ENCODE measurements around the gene ADAM17.
"Not testable (repeated sequence)": the region's sequence is repeated elsewhere in the genome, so short reads cannot be mapped to it uniquely, and the experiment has no call there.

The ADAM17 gene

DNA sequence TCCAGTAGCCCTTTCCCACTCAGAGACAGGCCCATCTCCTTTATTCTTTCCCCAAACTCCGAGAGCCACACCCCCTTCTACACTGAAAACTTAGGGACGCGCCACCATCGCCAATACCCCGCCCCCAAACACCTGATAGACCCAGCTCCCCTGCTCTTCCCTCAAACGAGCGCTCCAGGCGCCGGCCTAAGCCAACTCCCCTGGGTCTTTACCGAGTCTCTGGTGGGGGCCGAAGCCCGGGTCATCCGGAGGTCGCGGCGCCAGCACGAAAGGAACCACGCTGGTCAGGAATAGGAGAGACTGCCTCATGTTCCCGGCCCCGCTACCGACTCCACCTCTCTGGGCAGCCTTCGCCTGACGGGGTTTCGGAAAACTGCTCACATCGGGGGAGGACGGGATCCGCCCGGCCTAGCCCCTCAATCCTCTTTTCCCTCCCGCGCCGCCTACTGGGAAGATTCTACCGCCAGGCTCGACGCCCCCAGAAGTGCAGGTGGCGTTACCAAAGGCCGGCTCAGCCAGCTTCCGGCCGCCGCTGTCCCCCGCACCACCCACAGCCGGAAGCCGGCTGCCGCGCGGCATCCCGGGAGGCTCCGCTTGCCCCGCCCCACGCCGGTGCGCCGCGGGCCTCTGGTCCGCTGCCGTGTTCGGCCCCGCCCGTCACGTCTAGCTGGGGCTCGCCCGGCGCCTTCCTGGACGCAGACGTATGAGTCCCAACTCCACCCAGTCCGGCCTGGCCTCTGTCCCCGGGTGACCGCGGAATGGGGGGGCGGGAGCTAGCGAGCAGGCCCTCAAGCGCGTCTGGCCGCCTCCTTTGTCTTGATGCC lies at the start of gene ADAM17:
Gene ADAM17 (minus strand): TSS at position 534 of the 824 bp plus-strand sequence. CDS start 225 bp downstream, at position 309.
- peak; percentile 86 for DNase-seq (ENCODE audit: low spot score)

DNA sequence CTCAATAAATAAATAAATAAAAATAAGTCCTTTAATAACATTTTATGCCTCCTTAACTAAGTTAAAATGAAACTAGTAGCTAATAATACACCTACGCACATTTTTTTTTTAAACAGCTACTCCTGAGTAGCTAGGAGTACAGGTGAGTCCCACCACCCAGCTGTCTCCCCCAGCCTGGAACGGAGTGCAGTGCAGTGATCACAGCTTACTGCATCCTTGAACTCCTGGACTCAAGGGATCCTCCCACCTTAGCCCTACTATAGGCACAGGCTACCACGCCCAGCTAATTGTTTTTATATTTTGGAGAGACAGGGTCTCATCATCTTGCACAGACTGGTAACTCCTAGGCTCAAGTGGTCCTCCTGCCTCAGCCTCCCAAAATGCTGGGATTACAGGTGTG lies 46.8 kb upstream of the ADAM17 start:
- DNase-seq (ENCODE audit: low spot score), result no peak

DNA sequence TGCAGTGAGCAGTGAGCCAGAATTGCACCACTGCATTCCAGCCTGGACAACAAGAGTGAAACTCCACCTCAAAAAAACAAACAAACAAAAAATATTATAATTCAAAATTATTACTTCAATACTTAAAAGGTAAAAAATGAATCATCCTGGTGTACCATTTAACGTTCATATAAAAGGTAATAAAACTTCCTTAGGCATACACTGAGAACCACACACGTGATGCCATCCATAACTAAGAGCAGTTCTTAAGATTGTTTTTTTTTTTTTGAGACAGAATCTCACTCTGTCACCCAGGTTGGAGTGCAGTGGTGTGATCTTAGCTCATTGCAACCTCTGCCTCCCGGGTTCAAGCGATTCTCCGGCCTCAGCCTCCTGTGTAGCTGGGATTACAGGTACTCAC lies 45.8 kb upstream of the ADAM17 start:
- DNase-seq (ENCODE audit: low spot score), result no peak

DNA sequence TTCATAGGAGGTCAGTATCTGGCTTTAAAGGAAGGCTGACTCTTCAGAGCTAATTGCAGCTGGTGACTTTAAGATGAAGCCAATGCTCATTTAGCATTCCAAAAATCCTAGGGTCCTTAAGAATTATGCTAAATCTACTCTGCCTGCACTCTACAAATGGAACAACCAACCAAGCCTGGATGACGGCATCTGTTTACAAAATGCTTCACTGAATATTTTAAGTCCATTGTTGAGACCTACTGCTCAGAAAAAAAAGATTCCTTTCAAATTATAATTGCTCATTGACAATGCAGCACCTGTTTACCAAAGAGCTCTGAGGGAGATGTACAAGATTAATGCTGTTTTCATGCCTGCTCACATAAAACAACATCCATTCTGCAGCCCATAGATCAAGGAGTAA lies 43.8 kb upstream of the ADAM17 start:
- no peak for DNase-seq (ENCODE audit: low spot score)

DNA sequence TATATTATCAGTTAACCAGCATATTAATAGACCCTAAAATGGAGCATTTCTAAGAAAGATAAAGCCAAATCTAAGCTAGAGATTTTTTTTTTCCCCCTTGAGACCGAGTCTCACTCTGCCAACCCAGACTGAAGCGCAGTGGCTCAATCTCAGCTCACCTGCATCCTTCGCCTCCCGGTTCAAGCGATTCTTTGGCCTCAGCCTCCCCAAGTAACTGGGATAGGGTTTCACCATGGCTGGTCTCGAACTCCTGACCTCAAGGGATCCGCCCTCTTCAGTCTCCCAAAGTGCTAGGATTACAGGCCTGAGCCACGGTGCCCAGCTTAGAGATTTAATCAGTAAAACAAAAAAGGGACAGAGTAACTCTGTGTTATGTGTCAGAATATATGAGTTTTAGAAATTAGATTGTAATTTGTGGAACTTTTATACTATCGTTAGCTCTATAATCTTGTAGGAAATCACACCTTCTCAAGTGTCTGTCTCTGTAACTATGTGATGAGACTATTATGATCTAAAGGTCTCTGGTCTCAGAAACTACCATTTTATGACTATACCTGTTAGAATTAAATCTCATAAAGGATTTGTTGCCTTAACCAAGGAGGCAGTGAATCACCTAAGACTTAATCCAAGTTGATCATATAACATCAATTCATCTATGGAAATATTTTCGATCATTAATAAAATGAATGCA lies 41.1 kb upstream of the ADAM17 start:
- no peak for DNase-seq (ENCODE audit: low spot score)

DNA sequence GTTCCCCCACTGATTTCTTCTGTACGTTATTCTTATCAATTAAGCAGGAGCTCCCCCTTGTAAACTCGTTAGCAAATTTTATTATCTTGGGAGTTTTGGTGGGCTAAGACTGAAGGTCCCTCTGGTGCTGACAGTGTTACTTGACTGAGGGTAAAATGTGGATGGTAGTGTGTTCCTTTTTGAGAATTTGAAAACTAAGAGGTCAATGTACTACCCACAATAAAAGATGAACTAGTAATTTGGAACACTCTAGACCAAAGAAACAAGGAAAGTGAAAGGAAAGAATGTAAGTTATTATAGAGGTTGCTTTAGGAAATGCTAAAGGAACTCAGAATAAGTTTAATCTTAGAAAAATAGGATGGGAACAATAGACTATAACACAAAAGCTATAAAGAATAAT lies 40.1 kb upstream of the ADAM17 start:
- no peak for DNase-seq (ENCODE audit: low spot score)

DNA sequence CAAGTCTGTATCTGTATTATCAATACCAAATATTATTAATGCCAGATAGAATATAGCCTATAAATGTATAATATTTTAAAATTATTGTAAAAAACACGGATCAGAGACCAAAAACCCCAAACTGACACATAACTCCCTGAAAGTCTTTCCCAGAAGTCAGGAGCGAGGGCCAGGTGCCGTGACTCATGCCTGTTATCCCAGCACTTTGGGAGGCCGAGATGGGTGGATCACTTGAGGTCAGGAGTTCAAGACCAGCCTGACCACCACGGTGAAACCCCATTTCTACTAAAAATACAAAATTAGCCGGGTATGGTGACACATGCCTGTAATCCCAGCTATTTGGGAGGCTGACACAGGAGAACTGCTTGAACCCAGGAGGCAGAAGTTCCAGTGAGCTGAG lies 39.6 kb upstream of the ADAM17 start:
- DNase-seq (ENCODE audit: low spot score), result not testable (repeated sequence)

DNA sequence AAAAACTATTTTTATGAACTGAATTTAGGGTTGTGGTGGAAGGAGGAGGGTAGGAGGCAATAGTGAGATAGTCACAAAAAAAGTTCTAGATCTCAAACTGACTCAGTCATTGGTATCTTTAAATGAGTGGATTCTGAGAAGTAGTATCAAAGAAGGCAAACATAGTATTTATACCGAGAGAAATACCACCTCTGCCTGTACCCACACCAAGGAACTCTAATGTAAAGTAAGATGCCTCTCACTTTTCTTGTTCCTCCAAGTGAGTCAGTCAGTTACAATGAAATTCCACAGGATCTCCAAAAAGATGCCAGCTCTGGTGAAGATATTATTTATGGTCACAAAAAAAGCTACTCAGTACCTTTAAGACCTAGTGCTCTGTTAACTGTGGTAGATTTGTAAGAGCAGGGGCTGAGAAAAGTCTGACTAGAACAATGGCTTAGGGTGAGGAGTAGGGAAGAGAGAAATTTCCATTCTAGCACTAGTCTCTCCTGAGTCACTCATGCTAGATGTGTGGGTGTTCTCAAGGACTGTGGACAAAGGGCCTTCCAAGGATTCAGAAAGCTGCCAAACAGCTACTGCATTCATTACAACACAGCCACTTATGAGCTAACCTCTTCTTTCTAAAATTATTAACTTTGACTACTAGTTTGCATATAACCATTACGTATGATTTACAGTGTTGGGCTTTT lies 38.9 kb upstream of the ADAM17 start:
- no peak for DNase-seq (ENCODE audit: low spot score)

DNA sequence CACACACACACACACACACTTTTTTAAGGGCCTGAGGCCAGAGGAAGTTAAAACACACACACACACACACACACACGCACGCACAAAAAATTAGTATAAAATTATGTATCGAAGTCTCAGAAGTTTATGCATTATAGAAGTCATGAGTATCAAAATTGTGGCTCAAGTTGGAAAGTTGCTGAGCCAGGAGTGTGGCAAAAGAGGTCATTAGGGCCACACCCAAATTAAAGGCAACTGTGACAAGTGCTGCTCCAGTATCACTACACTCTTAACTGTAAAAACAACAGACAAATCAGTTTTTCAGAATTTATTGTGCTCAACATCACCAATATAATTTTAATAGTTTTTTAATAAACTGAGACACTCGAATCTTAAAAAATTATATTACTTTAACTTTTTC lies 38.3 kb upstream of the ADAM17 start:
- no peak for DNase-seq (ENCODE audit: low spot score)

DNA sequence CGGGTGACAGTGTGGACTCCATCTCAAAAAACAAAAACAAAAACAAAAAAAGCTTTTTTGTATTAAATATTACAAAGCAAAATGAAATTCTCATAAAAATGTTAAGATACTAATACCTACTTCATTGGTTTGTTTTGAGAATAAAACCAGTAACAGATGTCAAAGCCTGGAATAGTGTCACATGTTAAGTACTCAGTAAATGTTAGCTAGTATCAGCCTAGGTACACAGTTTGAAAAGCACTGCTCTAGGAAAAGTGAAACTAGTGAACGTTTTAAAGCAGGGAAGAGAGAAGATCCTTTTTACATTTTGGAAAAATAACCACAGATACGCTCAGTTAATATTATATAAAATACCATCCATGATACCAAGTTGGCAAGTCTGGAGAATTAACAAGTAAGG lies 37.1 kb upstream of the ADAM17 start:
- no peak for DNase-seq (ENCODE audit: low spot score)

DNA sequence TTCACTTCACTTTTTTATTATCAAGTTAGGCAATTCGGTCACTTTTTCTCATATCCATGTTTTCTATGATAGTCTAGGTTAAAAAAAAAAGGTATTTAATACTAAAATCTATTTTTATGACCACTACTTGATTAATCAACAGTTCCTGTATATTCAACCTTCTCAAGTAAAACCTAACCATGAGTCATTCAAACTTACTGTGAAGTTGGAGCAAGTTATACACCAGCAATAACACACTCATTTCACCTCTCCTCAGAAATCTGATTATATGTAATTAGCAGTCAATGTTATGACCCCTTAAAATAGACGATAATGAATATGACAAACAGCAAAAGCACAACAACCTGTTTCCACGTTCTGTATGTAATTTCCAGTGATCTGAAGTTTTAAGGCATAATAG lies 35.0 kb upstream of the ADAM17 start:
- DNase-seq (ENCODE audit: low spot score), result no peak

DNA sequence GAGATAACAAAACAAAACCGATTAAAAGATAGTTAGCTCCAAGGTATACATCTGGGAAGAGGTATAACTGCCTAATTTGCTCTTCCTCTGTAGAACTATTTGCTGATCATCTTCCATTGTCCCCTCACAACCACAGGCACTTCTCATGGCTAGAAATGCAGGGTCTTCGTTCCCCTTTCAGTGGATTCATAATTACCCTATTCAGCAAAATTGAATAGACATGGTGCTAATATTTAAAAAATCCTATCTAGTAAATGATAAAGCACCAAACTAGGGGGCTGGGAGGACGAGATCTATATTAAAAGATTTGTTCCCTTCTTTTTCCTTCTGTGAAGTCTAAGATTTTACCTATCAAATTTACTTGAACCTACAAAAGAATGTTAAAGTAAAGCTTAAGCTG lies 30.8 kb upstream of the ADAM17 start:
- DNase-seq (ENCODE audit: low spot score), result no peak

DNA sequence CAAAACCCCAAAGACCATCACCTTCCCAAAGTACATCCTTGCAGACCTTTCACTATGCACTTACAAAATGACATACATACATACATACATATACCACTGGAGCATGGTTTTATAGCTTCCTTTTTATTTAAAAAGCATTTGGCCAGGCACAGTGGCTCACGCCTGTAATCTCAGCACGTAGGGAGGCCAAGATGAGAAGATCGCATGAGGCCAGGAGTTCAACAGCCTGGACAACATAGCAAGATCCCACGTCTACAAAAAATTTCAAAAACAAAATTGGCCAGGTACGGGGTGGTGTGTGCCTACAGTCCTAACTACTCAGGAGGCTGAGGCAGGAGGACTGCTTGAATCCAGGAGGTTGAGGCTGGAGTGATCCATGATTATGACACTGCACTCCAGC lies 29.9 kb upstream of the ADAM17 start:
- DNase-seq (ENCODE audit: low spot score), result no peak

DNA sequence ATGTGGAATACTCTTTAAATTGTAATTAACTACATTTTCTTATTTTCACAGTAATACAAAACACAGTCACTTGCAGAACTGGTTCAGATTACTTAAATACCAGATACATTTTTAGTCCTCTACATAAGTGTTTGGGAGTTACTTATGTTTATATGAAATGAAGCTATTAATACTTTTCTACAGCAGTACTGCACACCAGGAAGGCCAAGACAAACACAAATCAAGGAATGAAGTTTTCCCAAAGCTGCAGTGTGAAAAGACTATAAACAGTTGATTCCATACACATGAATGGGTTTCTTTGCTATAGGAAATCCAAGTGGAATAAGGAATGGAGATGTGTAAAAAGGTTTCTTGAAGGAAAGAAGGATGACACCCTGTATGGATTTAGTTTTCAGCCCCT lies 29.3 kb upstream of the ADAM17 start:
- not testable (repeated sequence) for DNase-seq (ENCODE audit: low spot score)

DNA sequence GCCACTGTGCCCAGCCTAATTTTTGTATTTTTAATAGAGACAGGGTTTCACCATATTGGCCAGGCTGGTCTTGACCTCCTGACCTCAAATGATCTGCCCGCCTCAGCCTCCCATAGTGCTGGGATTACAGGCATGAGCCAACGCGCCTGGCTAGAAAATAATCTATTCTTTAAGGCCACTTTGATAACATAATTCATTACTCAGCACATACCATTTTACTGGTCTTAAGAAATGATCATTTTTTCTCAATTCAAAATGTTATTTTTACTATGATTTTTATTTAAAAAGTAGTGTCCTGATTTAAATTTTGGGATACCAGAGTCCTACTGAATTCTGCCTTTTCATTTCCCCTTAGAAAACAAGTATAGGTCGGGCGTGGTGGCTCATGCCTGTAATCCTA lies 27.0 kb upstream of the ADAM17 start:
- DNase-seq (ENCODE audit: low spot score), result no peak

DNA sequence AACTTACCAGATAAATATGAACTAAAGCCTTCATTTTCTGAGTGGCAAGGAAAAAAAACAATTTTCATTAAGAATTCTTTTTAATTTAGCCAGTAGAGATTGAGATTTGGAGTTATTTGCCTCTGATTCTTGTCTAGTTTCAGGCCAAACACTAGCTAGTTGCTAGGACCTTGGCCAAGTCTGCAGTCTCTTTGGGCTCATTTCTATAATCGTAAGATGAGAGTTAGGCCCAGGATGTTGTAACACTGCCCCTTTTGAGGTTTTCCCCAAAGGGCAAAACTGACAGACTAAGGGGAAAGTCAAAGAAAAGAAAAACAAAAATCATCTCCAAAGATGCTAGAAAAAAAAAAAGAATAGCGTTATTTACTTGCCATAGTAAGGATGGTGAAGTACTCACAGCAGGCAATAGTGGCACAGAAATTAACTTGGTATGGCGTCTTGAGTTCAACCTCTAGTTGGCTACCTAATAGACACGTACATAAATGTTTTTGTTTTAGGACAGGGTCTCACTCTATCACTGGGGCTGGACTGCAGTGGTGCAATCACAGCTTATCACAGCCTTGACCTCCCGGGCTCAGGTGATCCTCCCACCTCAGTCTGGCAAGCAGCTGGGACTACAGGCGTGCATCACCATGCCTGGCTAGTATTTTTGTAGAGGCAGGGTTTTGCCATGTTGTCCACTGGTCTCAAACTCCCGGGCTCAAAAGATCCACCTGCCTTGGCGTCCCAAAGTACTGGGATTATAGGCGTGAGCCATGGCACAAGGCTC lies 23.0 kb upstream of the ADAM17 start:
- no peak for DNase-seq (ENCODE audit: low spot score)

DNA sequence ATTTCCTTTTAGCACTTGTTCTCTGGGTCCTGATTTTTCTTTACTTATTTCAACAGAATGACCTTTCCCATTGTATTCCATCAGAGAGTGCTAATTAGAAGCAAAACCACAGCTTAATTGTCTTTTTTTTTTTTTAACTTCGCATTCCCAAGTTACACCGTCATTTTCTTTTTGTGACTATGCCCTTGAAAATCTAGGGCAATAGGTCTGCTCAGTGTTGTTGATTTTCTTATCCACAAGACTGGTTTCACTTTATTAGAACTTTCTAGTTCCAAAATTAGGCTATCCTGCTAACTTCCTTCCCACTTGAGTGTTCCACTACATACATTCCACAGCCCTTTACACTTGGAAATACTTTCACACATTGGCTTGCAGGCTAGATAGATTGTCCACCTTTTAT lies 18.7 kb upstream of the ADAM17 start:
- no peak for DNase-seq (ENCODE audit: low spot score)

DNA sequence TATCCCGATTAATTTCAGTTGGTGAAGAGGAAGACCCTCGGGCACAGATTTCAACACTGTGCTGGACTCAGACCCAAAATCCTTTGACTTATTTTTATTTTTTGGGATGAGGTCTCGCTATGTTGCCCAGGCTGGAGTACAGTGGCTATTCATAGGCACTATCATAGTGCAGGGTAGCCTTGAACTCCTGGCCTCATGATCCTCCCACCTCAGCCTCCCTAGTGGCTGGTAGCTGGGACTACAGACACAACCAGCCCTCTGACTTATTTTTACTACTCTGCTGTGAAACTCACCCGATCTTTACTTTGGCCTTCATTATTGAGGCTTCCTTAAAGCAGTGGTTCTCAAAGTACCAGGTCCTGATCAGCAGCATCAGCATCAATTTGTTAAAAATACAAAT lies 18.2 kb upstream of the ADAM17 start:
- no peak for DNase-seq (ENCODE audit: low spot score)

DNA sequence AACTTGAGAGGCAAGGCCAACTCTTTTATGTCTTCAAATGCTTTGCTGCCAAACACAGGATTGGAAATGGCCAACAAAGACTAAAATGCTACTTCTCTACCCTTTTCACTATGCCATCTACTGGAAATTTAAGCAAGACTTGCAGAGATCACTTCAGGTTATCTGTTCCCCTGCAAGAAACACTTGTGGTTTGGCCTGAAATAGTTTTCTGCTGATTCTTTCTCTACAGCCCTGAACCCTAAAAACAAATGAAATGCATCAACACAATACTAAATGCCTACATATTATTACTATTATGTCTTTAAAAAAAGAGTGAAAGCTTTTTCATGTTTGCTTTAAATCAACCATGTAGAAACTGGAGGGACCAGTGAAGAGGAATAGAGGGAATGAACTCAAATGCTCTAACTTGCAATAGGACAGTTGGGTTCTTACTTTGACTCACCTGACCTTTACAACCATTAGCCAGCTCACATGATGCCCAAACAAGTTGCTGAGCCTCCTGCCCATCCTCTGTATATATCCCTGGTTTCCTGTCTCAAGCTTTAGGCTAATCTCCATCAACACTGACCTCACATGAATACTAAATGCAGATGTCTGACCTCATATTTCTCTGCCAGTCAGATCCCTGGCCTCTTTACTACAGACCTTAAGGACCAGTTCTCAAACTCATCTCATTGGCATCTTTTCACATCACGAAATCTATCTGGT lies 17.5 kb upstream of the ADAM17 start:
- DNase-seq (ENCODE audit: low spot score), result no peak

DNA sequence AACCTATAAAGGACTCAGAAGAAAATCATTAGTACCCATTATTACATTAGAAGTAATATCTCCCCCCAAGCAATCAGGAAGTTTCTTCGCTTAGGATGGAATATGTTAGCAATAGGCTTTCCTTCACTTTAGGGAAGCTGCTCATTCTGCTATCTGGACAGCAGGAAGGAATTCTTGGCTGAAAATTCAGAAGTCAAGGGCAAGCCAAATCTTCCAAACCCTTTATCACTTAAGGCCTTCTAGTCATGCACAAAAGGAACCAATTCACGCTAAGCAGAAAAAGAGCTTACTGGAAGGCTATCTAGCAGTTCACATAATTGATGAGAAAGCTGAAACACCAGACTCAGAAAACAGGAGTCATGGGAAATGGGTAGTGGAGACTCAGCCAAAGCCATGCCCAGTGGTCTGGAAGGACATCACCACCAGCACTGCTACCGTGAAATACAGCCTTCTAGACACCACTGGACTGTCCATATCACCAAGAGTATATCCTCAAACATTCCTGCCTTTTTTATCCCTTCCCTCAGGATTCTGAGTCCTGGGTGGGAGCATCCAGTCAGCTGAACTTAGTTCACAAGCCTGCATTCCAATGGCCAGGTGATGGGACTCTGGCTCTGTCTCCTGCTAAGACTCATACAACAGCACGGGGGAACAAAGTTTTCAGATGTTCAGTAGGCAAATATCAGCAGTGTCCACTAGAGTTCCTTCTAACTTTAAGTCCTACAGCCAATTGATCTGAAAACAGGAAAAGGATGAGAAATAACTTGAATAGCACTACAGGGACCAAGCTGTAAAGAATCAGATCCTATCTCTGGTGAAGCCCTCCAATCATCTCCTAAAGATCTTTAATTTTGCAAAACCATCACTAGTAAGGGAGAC lies 14.8 kb upstream of the ADAM17 start:
- DNase-seq (ENCODE audit: low spot score), result no peak
